GM18520 (cell line): ENCODE data around the gene ESPNL.

ENCODE experiments used
- ATAC-seq: cut with Tn5 transposase; IDR thresholded peaks from one replicate; pipeline ENCODE4 v1.9.1; 2021; ENCODE audit not compliant: unreplicated experiment

The ESPNL gene

GRCh38 chr2:238098901-238099713, 1.0 kb upstream of the ESPNL start:
- no peak for ATAC-seq

GRCh38 chr2:238099714-238100048, 459 bp upstream of the ESPNL start:
- no peak for ATAC-seq

GRCh38 chr2:238100821-238101771, 956 bp downstream of the ESPNL start:
- no peak for ATAC-seq

- ATAC-seq, result no peak
These were observed 2.0 kb downstream of the ESPNL start for GRCh38 chr2:238101891-238102841.

GRCh38 chr2:238102865-238103264, 2.7 kb downstream of the ESPNL start:
- no peak for ATAC-seq

GRCh38 chr2:238103465-238104225, 3.5 kb downstream of the ESPNL start:
- no peak for ATAC-seq

- no peak for ATAC-seq
These were observed 4.1 kb downstream of the ESPNL start for GRCh38 chr2:238104226-238104690.

- no peak for ATAC-seq
These were observed 4.7 kb downstream of the ESPNL start for GRCh38 chr2:238104691-238105371.

- ATAC-seq, result no peak
These were observed 5.6 kb downstream of the ESPNL start for GRCh38 chr2:238105506-238106338.

- no peak for ATAC-seq
These were observed 6.2 kb downstream of the ESPNL start for GRCh38 chr2:238106339-238106697.

- no peak for ATAC-seq
These were observed 6.8 kb downstream of the ESPNL start for GRCh38 chr2:238106698-238107524.

- no peak for ATAC-seq
These were observed 7.6 kb downstream of the ESPNL start for GRCh38 chr2:238107525-238108422.

GRCh38 chr2:238108423-238109183, 8.5 kb downstream of the ESPNL start:
- no peak for ATAC-seq

GRCh38 chr2:238113611-238114010, 13.5 kb downstream of the ESPNL start:
- no peak for ATAC-seq

- no peak for ATAC-seq
These were observed 14.2 kb downstream of the ESPNL start for GRCh38 chr2:238114331-238114841.
